ENCODE results near the gene C11orf87. TPM values are rescaled to one million over a fixed set of nuclear protein-coding genes. Genes with fewer than 3 reads are reported as not detected.

The C11orf87 gene
- total and polyA plus RNA-seq, 9 of the 15 experiments (the other 6 are each of a cell fraction or from before 2014, with no cell fraction given), result not detected

DNA sequence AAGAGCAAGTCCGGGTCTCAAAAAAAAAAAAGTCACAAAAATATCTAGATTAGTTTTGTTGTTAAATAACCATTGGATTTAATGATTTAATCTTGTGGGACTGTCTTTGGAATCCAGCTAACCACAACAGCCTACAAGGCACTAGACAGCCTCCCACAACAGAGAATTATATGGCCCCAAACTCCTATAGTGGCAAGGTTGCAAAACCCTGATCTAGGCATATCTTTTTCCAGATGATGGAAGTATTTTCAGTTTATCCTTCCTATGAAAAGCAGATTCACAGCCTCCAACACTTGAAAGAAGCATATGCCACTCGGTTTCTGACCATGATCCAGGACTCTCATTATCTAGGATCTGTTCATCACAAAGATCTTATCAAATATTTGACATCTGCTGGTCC is 5.4 kb upstream of the C11orf87 start (continued):
- TF ChIP-seq TEAD1 (CRISPR knock-in tag; IDR thresholded peaks at IDR 0.05) (no peak), ZC3H8 (IDR thresholded peaks at IDR 0.05) (no peak), SP1 (CRISPR knock-in tag; IDR thresholded peaks at IDR 0.05) (no peak), PHTF2 (CRISPR knock-in tag; IDR thresholded peaks at IDR 0.05) (no peak), POLR2G (IDR thresholded peaks at IDR 0.05; ENCODE audit: low read depth, low read length) (no peak), SNRNP70 (optimal IDR thresholded peaks at IDR 0.05; ENCODE audit: low read depth, low read length) (no peak), CBX1 (IDR thresholded peaks at IDR 0.05; ENCODE audit: low read depth) (no peak)
- TF ChIP-seq, protein P1, sequence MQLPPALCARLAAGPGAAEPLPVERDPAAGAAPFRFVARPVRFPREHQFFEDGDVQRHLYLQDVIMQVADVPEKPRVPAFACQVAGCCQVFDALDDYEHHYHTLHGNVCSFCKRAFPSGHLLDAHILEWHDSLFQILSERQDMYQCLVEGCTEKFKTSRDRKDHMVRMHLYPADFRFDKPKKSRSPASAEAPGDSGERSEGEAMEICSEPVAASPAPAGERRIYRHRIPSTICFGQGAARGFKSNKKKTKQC (CRISPR knock-in tag; IDR thresholded peaks at IDR 0.05), result no peak

DNA sequence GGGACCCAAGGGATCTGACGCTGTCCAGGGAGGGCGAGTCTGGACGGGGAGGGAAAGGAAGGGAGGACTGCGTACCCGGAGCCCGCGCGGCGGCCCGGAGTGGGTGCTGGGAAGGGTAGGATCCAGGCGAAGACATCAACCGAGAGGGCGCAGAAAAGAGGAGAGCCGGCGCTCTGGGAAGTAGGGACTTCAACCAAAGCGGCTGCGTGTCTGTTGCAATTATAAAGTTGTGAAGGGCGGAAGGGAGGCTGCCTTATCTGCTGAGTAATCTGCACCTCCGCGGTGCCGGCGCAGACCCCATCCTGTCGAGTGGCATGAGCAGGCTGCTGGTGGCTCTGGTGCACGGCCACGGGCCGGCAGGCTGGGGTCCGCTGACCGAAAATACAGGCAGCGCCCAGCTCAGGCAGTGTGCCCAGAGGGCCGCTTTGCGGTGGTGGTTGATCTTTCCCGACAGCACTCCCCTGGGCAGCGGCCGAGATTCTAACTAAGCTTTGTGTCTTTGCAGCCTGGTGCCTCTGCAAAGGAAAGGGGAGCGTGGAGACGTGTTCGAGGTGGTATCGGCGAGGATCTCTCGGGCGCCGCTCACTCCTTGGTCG is 978 bp downstream of the C11orf87 start:
- H4K20me1 ChIP-seq (replicated peaks; ENCODE audit: control insufficient read depth, insufficient read depth, low read length), result no peaks in the 10 kb centered on the region
- ATAC-seq (no peak), DNase-seq (ENCODE audit: extremely low read depth in 1 of 4, low spot score in 3 of 4) (no peak), FAIRE-seq (no peak)
- BruUV-seq (replicated peaks), result no TSS peak
- no peak overlapping the region for H3K9ac ChIP-seq (ENCODE audit: insufficient read depth in 1 of 2, low read depth in 2 of 2, low read length in 2 of 2)
- no peak for TF ChIP-seq ZKSCAN8 (CRISPR knock-in tag; IDR thresholded peaks at IDR 0.05)
- TF ChIP-seq CSDE1 (IDR thresholded peaks at IDR 0.05), result no peak
- no peak for TF ChIP-seq NR3C1 (CRISPR knock-in tag; IDR thresholded peaks at IDR 0.05)
- TF ChIP-seq SRSF1 (IDR thresholded peaks at IDR 0.05; ENCODE audit: low read depth, low read length), result no peak
- TF ChIP-seq WHSC1 (IDR thresholded peaks at IDR 0.05; ENCODE audit: low read length), result no peak
- no peak for TF ChIP-seq ZNF384 (IDR thresholded peaks at IDR 0.05; ENCODE audit: low read depth, low read length)
- TF ChIP-seq HDAC1 (IDR thresholded peaks at IDR 0.05), result no peak
- TF ChIP-seq, protein P2, sequence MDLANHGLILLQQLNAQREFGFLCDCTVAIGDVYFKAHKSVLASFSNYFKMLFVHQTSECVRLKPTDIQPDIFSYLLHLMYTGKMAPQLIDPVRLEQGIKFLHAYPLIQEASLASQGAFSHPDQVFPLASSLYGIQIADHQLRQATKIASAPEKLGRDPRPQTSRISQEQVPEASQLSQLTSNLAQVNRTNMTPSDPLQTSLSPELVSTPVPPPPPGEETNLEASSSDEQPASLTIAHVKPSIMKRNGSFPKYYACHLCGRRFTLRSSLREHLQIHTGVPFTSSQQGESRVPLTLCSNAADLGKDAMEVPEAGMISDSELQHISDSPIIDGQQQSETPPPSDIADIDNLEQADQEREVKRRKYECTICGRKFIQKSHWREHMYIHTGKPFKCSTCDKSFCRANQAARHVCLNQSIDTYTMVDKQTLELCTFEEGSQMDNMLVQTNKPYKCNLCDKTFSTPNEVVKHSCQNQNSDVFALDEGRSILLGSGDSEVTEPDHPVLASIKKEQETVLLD (IDR thresholded peaks at IDR 0.05), result no peak
- no peak for TF ChIP-seq ZBTB1 (CRISPR knock-in tag; IDR thresholded peaks at IDR 0.05; ENCODE audit: borderline replicate concordance, low read depth)
- ChIA-PET CTCF (ENCODE audit: low intra/inter-chr PET ratio) (no interaction called here), POLR2A (no interaction called here)
- 2% methylated on average over 28 of the region's 43 CpGs for WGBS (ENCODE audit: insufficient coverage, low coverage, missing lambda C conversion rate)
- in situ Hi-C loops (cut with MboI) (no loop called here), intact Hi-C loops (cut with micrococcal nuclease) (no loop called here)
- H3K9me1 ChIP-seq (ENCODE audit: control insufficient read depth, insufficient read depth, low read length), result no peaks in the 10 kb centered on the region
- no peak overlapping the region for H2AFZ ChIP-seq (ENCODE audit: low read depth, low read length)
- no peaks in the 10 kb centered on the region for H3K9me3 ChIP-seq (replicated peaks; ENCODE audit: control insufficient read depth, insufficient read depth, low read depth, low read length)
- no peak overlapping the region for H3K4me2 ChIP-seq (ENCODE audit: insufficient read depth, low read length)
- no peaks in the 10 kb centered on the region for H3K36me3 ChIP-seq (ENCODE audit: control insufficient read depth, insufficient read depth, low read length)
- no peak overlapping the region for H3K27ac ChIP-seq (ENCODE audit: extremely low read depth, low read depth, low read length)
- H3K4me1 ChIP-seq (replicated peaks in 1 of 2; ENCODE audit: control insufficient read depth in 2 of 2, insufficient read depth in 2 of 2, low read length in 2 of 2), result peaks cover 0 to 11% of the 10 kb centered on the region in 2 experiments; a peak in 1 of 5 replicates
- no peaks in the 10 kb centered on the region for H3K79me2 ChIP-seq (ENCODE audit: control insufficient read depth, insufficient read depth, low read length)
- H3K4me3 ChIP-seq, result no peak overlapping the region
- H3K27me3 ChIP-seq (ENCODE audit: control insufficient read depth in 2 of 2, insufficient read depth in 2 of 2, low read length in 2 of 2), result no peaks in the 10 kb centered on the region; a peak in 1 of 5 replicates

Measured in K562 (cell line).